Measurements from ENCODE around the gene KIAA0232. TPM values are rescaled to one million over a fixed set of nuclear protein-coding genes. Genes with fewer than 3 reads are reported as not detected.

The KIAA0232 gene
- polyA plus RNA-seq, 1 donor (not counting 4 experiments of a cell fraction or from before 2014, with no cell fraction given), result 10.0 TPM

DNA sequence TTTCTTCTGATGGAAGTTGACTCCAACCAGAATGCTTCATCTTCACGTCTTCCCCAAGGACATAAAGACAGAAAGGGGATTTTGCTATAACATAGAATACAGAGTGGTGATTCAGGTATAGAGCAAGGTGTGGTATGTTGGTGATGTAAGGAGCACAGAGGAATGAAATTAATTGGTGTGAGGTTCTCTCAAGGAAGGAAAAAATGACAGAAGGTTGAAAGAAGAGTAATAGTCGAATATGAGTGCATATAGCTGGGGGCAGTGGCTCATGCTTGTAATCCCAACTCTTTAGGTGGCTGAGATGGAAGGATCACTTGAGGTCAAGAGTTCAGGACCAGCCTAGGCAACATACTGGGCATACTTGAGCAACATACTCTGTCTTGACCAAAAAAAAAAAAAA lies 20.1 kb downstream of the KIAA0232 start:
- no peak for TF ChIP-seq CTCF (optimal IDR thresholded peaks at IDR 0.05 in 1 of 3, IDR thresholded peaks at IDR 0.05 in 1 of 3, conservative IDR thresholded peaks at IDR 0.05 in 1 of 3; ENCODE audit: extremely low read depth in 1 of 3, insufficient read depth in 2 of 3, low read length in 3 of 3)
- no peak for TF ChIP-seq EZH2 (IDR thresholded peaks at IDR 0.05; ENCODE audit: low read length)
- no peak overlapping the region for H3K4me3 ChIP-seq (ENCODE audit: control insufficient read depth in 2 of 3, extremely low read depth in 1 of 3, insufficient read depth in 2 of 3, low read depth in 1 of 3, low read length in 3 of 3)
- H3K9me3 ChIP-seq (ENCODE audit: control insufficient read depth, low read depth, low read length), result no peaks in the 10 kb centered on the region
- peaks cover 0 to 5% of the 10 kb centered on the region in 2 experiments for H3K36me3 ChIP-seq (ENCODE audit: control insufficient read depth in 2 of 2, extremely low read depth in 1 of 2, insufficient read depth in 2 of 2, low read length in 2 of 2)
- H3K9me1 ChIP-seq (ENCODE audit: control insufficient read depth, extremely low read depth, insufficient read depth, low read length), result peaks cover 3% of the 10 kb centered on the region
- H2AFZ ChIP-seq (ENCODE audit: control insufficient read depth, low read length), result no peak overlapping the region
- H3K4me1 ChIP-seq (ENCODE audit: control insufficient read depth, extremely low read depth, insufficient read depth, low read length), result peaks cover 13% of the 10 kb centered on the region
- no peak overlapping the region for H3K4me2 ChIP-seq (ENCODE audit: control insufficient read depth, extremely low read depth, insufficient read depth, low read depth, low read length)
- dilution Hi-C loops (cut with MboI; ENCODE audit: extremely low pct_ligation_motif_present, low sequenced_read_pairs), result no loop called here
- H3K9ac ChIP-seq (ENCODE audit: control insufficient read depth, extremely low read depth, insufficient read depth, low read length), result no peak overlapping the region
- no peak for DNase-seq (ENCODE audit: low read depth, low spot score)
- peaks cover 4% of the 10 kb centered on the region for H4K20me1 ChIP-seq (ENCODE audit: control insufficient read depth, extremely low read depth, insufficient read depth, low read length)
- no peak overlapping the region for H3K27ac ChIP-seq (ENCODE audit: control insufficient read depth, insufficient read depth, low read length)
- H3K79me2 ChIP-seq (ENCODE audit: control insufficient read depth, insufficient read depth, low read length), result peaks cover 63% of the 10 kb centered on the region
- H3K27me3 ChIP-seq (ENCODE audit: control insufficient read depth, extremely low read depth, insufficient read depth, low read length), result no peaks in the 10 kb centered on the region
- no peak for FAIRE-seq

- no peak overlapping the region for H3K4me3 ChIP-seq (ENCODE audit: control insufficient read depth in 2 of 3, extremely low read depth in 1 of 3, insufficient read depth in 2 of 3, low read depth in 1 of 3, low read length in 3 of 3)
- FAIRE-seq (no peak), DNase-seq (ENCODE audit: low read depth, low spot score) (no peak)
- H3K36me3 ChIP-seq (ENCODE audit: control insufficient read depth in 2 of 2, extremely low read depth in 1 of 2, insufficient read depth in 2 of 2, low read length in 2 of 2), result peaks cover 0 to 5% of the 10 kb centered on the region in 2 experiments
- no peaks in the 10 kb centered on the region for H3K27me3 ChIP-seq (ENCODE audit: control insufficient read depth, extremely low read depth, insufficient read depth, low read length)
- no peaks in the 10 kb centered on the region for H3K9me3 ChIP-seq (ENCODE audit: control insufficient read depth, low read depth, low read length)
- H3K9ac ChIP-seq (ENCODE audit: control insufficient read depth, extremely low read depth, insufficient read depth, low read length), result no peak overlapping the region
- peaks cover 13% of the 10 kb centered on the region for H3K4me1 ChIP-seq (ENCODE audit: control insufficient read depth, extremely low read depth, insufficient read depth, low read length)
- dilution Hi-C loops (cut with MboI; ENCODE audit: extremely low pct_ligation_motif_present, low sequenced_read_pairs), result no loop called here
- peaks cover 3% of the 10 kb centered on the region for H3K9me1 ChIP-seq (ENCODE audit: control insufficient read depth, extremely low read depth, insufficient read depth, low read length)
- no peak overlapping the region for H3K27ac ChIP-seq (ENCODE audit: control insufficient read depth, insufficient read depth, low read length)
- H3K79me2 ChIP-seq (ENCODE audit: control insufficient read depth, insufficient read depth, low read length), result peaks cover 61% of the 10 kb centered on the region
- H2AFZ ChIP-seq (ENCODE audit: control insufficient read depth, low read length), result no peak overlapping the region
- no peak overlapping the region for H3K4me2 ChIP-seq (ENCODE audit: control insufficient read depth, extremely low read depth, insufficient read depth, low read depth, low read length)
- no peak for TF ChIP-seq CTCF (optimal IDR thresholded peaks at IDR 0.05 in 1 of 3, IDR thresholded peaks at IDR 0.05 in 1 of 3, conservative IDR thresholded peaks at IDR 0.05 in 1 of 3; ENCODE audit: extremely low read depth in 1 of 3, insufficient read depth in 2 of 3, low read length in 3 of 3)
- no peak for TF ChIP-seq EZH2 (IDR thresholded peaks at IDR 0.05; ENCODE audit: low read length)
- H4K20me1 ChIP-seq (ENCODE audit: control insufficient read depth, extremely low read depth, insufficient read depth, low read length), result peaks cover 4% of the 10 kb centered on the region
These were observed 20.7 kb downstream of the KIAA0232 start for GRCh38 chr4:6803246-6803645.

Data from keratinocyte (primary cell).